CD4-positive, alpha-beta T cell (primary cell): ENCODE measurements around the gene ALOX15B. TPM values are rescaled to one million over a fixed set of nuclear protein-coding genes. Genes with fewer than 3 reads are reported as not detected.

Experiments used
- ATAC-seq: fragments of 200-7000 bp; cut with Tn5 transposase; one replicate; pipeline ENCODE4 v1.10.0; 2022; ENCODE audit warnings: mild to moderate bottlenecking; ENCODE audit not compliant: poor library complexity
- CTCF ChIA-PET: fragments of 350-600 bp; sonication (Branson Sonifier 250); formaldehyde crosslinking; loops from one replicate; lab custom pipeline; 2021; ENCODE audit warnings: antibody characterized with exemption, inconsistent platforms; lab: Charles Lee
- POLR2A ChIA-PET: fragments of 350-600 bp; sonication (Branson Sonifier 250); formaldehyde crosslinking; loops from one replicate; lab custom pipeline; 2021; ENCODE audit warnings: antibody characterized with exemption, inconsistent platforms; lab: Charles Lee
- DNase-seq, 14 experiments: peaks; one replicate each; pipeline ENCODE4 v3.0.0-alpha.2; 2013 to 2020; ENCODE audit warnings: mixed read lengths in 2 of 14
- H3K27ac ChIP-seq, 2 donors: one replicate each; pipeline versions ENCODE4 v1.5.1 to v1.7.0; 2013; ENCODE audit warnings: low read length in 2 of 2, low read depth in 1 of 2, mild to moderate bottlenecking in 1 of 2
- H3K27me3 ChIP-seq, 2 experiments: 1 replicate in 1 of 2; 2 replicates in 1 of 2; pipeline versions ENCODE4 v1.6.1 to v1.7.0; 2013; ENCODE audit warnings: low read length in 2 of 2, control low read depth in 1 of 2, mild to moderate bottlenecking in 1 of 2, moderate library complexity in 1 of 2; ENCODE audit not compliant: insufficient read depth in 2 of 2, control insufficient read depth in 1 of 2
- H3K36me3 ChIP-seq: one replicate; pipeline ENCODE4 v1.6.1; 2013; ENCODE audit warnings: low read length, control low read depth; ENCODE audit not compliant: insufficient read depth
- H3K4me1 ChIP-seq: one replicate; pipeline ENCODE4 v1.6.1; 2013; ENCODE audit warnings: low read length, control low read depth; ENCODE audit not compliant: insufficient read depth
- H3K4me3 ChIP-seq: one replicate; pipeline ENCODE4 v1.5.1; 2013; ENCODE audit warnings: mild to moderate bottlenecking, low read length, moderate library complexity
- H3K9me3 ChIP-seq, 2 experiments: 1 replicate in 1 of 2; 2 replicates in 1 of 2; pipeline versions ENCODE4 v1.6.1 to v1.7.0; 2013; ENCODE audit warnings: low read length in 2 of 2, mild to moderate bottlenecking in 2 of 2, control low read depth in 1 of 2, moderate library complexity in 1 of 2; ENCODE audit not compliant: control insufficient read depth in 1 of 2, insufficient read depth in 1 of 2
- H3K27ac Mint-ChIP-seq: one replicate; pipeline ENCODE4 v1.8.0; 2020; ENCODE audit warnings: mixed read lengths
- H3K27me3 Mint-ChIP-seq: one replicate; pipeline ENCODE4 v1.8.0; 2021; ENCODE audit warnings: mixed read lengths
- H3K36me3 Mint-ChIP-seq: one replicate; pipeline ENCODE4 v1.8.0; 2021; ENCODE audit warnings: low read depth, mixed read lengths
- H3K4me1 Mint-ChIP-seq: one replicate; pipeline ENCODE4 v1.8.0; 2021; ENCODE audit warnings: low read depth, mixed read lengths
- H3K4me3 Mint-ChIP-seq: one replicate; pipeline ENCODE4 v1.8.0; 2020; ENCODE audit warnings: mild to moderate bottlenecking, mixed read lengths
- H3K9me3 Mint-ChIP-seq: one replicate; pipeline ENCODE4 v1.8.0; 2020; ENCODE audit warnings: mixed read lengths
- CTCF ChIP-seq: fragments of 200-600 bp; IDR thresholded peaks from one replicate; pipeline ENCODE4 v1.8.0; 2022; ENCODE audit warnings: antibody characterized with exemption, mild to moderate bottlenecking
- intact Hi-C, 2 experiments: fragments of 100-400 bp; cut with DNase I in 1 of 2; cut with micrococcal nuclease in 1 of 2; formaldehyde crosslinking; loops; one replicate each; pipeline versions ENCODE4 v1.15.1 to v1.9.0; 2023 to 2025; cut with DNase I, micrococcal nuclease
- polyA plus RNA-seq, 2 donors: library from polyadenylated mRNA; unstranded; fragments of 120-200 nt; gene quantifications; one replicate each; pipeline ENCODE4 v1.2.1, GENCODE V29; 2013
- total RNA-seq, 174 experiments: library from RNA in 2 of 174; stranded (reverse) in 2 of 174; gene quantifications; one replicate each; pipeline ENCODE4 v1.2.3 and lab custom pipeline; 2021 to 2026

The ALOX15B gene
- total RNA-seq (not detected), total RNA-seq (lab: John Stamatoyannopoulos, UW) (0 to 0.89 (median 0) reads per million in 172 experiments)
- polyA plus RNA-seq (2013, experiment 1 of 2), result 0.27 TPM
- polyA plus RNA-seq (2013, experiment 2 of 2), result 0.07 TPM

DNA sequence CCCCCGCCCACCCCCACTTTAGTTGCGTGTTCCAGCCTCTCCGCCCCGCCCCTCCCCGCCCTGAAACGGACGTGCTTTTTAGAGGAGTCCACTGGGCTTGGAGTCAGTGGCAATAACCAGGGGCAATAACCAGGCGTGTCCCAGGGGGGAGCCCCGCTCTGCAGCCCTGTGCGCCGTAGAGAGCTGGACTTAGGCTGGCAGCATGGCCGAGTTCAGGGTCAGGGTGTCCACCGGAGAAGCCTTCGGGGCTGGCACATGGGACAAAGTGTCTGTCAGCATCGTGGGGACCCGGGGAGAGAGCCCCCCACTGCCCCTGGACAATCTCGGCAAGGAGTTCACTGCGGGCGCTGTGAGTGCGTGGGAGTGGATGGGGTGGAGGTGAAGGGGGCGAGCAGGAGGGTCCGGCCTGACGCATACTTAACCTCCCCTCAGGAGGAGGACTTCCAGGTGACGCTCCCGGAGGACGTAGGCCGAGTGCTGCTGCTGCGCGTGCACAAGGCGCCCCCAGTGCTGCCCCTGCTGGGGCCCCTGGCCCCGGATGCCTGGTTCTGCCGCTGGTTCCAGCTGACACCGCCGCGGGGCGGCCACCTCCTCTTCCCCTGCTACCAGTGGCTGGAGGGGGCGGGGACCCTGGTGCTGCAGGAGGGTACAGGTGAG is at the start of gene ALOX15B:
ALOX15B (plus strand) TSS at position 106 of the 657 bp plus-strand sequence; CDS start at position 203, 97 bp downstream.
- ATAC-seq (no peak), DNase-seq (peak in 1 of 14 experiments; percentile 16)
- H3K27ac ChIP-seq, result no peak within 1 kb of the TSS
- H3K27me3 Mint-ChIP-seq, result peaks cover 57% of the 10 kb centered on the region
- no peak within 1 kb of the TSS for H3K27ac Mint-ChIP-seq
- H3K36me3 ChIP-seq, result no peaks in the 10 kb centered on the region
- no peak within 1 kb of the TSS for H3K4me3 Mint-ChIP-seq
- H3K9me3 Mint-ChIP-seq, result no peaks in the 10 kb centered on the region
- no peaks in the 10 kb centered on the region for H3K36me3 Mint-ChIP-seq
- intact Hi-C loops, result no loop called here
- peaks cover 11 to 21% of the 10 kb centered on the region in 2 experiments for H3K27me3 ChIP-seq
- H3K4me1 Mint-ChIP-seq, result peaks cover 4% of the 10 kb centered on the region
- no peak within 1 kb of the TSS for H3K4me3 ChIP-seq
- no peaks in the 10 kb centered on the region for H3K9me3 ChIP-seq
- ChIA-PET POLR2A (no interaction called here), CTCF (no interaction called here)
- H3K4me1 ChIP-seq, result peaks cover 4% of the 10 kb centered on the region
- no peak for TF ChIP-seq CTCF

DNA sequence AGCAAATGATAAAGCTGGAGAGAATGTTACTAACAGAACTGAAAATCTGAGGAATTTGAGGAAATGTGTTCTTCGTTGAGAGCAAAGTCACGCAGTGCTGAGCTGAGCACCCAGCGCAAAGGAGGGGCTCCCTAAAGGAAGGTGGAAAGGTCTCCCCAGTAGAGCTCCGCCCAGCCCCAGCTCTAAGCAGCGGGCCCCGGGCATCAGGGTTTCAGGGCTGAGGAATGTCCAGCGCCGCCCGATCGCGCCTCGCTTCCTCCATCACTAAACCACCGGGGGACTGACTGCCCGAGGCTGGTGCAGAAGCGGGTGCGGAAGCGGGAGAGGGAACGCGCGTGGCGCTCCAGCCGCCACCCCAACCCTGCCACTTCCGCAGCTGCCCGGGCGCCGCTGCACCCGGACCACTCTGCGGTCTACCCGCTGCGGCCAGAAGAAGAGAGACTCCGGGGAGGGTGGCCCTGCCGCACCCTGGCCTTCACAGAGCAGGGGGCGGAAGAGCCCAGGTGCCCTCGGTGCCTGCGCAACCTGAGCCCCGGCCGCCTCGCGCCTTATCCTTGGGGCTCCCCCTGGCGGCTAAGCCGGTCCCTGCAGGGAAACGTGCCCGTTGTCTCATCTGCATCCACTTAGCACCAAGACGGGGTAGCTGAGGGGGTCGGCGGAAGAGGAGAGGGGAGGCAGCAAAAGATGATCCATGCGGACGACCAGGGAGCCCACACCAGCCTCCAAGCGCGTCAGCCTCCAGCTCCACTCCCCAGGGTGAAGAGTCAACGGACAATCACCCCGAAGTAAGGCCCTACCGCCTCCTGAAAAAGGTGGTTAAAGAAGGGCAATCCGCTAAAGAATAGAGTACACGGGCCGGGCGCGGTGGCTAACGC is 48.8 kb upstream of the ALOX15B start:
- Histone ChIP-seq H3K27ac (peak overlapping the region; percentile 24 to 78), H3K4me1 (peaks cover 18% of the 10 kb centered on the region), H3K9me3 (no peaks in the 10 kb centered on the region), H3K4me3 (peak overlapping the region; percentile 55), H3K27me3 (no peaks in the 10 kb centered on the region), H3K36me3 (no peaks in the 10 kb centered on the region)
- TF ChIP-seq CTCF, result peak; percentile 94
- H3K4me3 Mint-ChIP-seq, result peak overlapping the region; percentile 82
- peak; percentile 91 for ATAC-seq
- peak overlapping the region; percentile 83 for H3K27ac Mint-ChIP-seq
- peaks cover 4% of the 10 kb centered on the region for H3K27me3 Mint-ChIP-seq
- no peaks in the 10 kb centered on the region for H3K36me3 Mint-ChIP-seq
- POLR2A ChIA-PET, result interaction anchor here (0.6 to 3.5 kb wide), 15 partner anchors 12 to 304 kb away, joined by 3 to 37 read pairs (median 6); partner anchors contain the start of genes CNTROB, CYB5D1, GUCY2D and KDM6B
- intact Hi-C loops, result loop anchor here (1.0 to 10.0 kb wide), 6 partner anchors 65 to 247 kb away; no protein-coding TSS in a partner anchor
- peak; percentile 79 to 98 (median 93) for DNase-seq
- no peaks in the 10 kb centered on the region for H3K9me3 Mint-ChIP-seq
- CTCF ChIA-PET, result interaction anchor here (0.6 to 3.9 kb wide), 37 partner anchors 9 to 362 kb away, joined by 3 to 50 read pairs (median 4); partner anchors contain the start of genes CNTROB, GUCY2D, NAA38 and RNF227
- H3K4me1 Mint-ChIP-seq, result peaks cover 26% of the 10 kb centered on the region

DNA sequence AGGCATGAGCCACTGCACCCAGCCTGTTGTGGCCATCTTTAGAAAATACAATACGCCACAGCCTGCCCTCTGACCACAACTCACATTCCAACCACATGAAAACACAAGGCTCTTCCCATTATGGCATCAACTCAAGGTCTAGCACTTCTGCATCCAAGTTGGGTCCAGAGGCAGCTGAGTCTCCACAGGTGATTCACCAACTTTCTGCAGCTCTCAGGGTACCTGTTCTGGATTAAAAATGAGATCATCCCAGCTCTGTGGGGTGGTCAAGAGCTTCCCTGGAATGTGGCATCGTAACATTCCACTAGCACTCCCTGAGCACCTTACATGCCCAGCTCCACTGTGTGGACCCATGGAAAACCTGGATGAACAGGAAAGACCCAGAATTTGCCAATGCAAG is 46.3 kb upstream of the ALOX15B start:
- Histone ChIP-seq H3K27ac (no peak overlapping the region), H3K4me3 (no peak overlapping the region), H3K4me1 (peaks cover 21% of the 10 kb centered on the region), H3K27me3 (no peaks in the 10 kb centered on the region), H3K36me3 (no peaks in the 10 kb centered on the region), H3K9me3 (no peaks in the 10 kb centered on the region)
- intact Hi-C loops, result no loop called here
- TF ChIP-seq CTCF, result no peak
- no peaks in the 10 kb centered on the region for H3K36me3 Mint-ChIP-seq
- peaks cover 13% of the 10 kb centered on the region for H3K27me3 Mint-ChIP-seq
- no peak for DNase-seq
- peak overlapping the region; percentile 20 for H3K27ac Mint-ChIP-seq
- H3K4me1 Mint-ChIP-seq, result peaks cover 26% of the 10 kb centered on the region
- ChIA-PET POLR2A (interaction anchor here (0.7 kb wide), 2 partner anchors 9 to 77 kb away, joined by 3 read pairs; partner anchors contain the start of gene GUCY2D), CTCF (interaction anchor here (0.9 to 1.3 kb wide), 2 partner anchors 76 to 80 kb away, joined by 3 to 4 read pairs; partner anchors contain the start of gene RNF227)
- ATAC-seq, result no peak
- no peaks in the 10 kb centered on the region for H3K9me3 Mint-ChIP-seq
- H3K4me3 Mint-ChIP-seq, result no peak overlapping the region
